Stimulated activated CD8-positive, alpha-beta memory T cell treated with anti-CD3 and anti-CD28 coated beads, Interleukin-2, amount 100 ng/mL, for 1 hour (primary cell): ENCODE data around the gene TTC39B.

ENCODE experiments used
- DNase-seq, 2 donors: peaks; one replicate each; pipeline ENCODE4 v3.0.0-alpha.2; 2020; ENCODE audit warnings: low read depth in 2 of 2

Gene TTC39B

DNA sequence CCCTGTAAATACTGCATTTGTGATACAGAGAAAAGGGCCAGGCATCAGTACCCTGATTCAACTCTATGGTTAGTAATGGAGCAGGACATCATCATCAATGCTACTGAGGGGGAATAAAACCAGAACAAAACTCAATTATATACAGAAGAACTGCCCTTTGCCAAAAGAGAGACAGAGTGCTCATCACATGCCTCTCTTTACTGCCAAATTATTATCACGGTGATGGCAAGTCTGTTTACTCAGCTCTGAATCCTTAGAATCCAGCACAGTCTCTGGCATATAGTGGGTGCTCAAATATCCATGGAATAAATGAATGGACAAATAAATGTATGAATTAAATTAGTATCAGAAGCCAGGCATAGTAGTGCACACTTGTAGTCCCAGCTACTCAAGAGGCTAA is 130.2 kb downstream of the TTC39B start:
- no peak for DNase-seq

GRCh38 chr9:15163931-15164330 is 143.1 kb downstream of the TTC39B start:
- DNase-seq, result no peak

- DNase-seq, result no peak
Observed at GRCh38 chr9:15161753-15162152, 145.3 kb downstream of the TTC39B start.

GRCh38 chr9:15160673-15161072 is 146.3 kb downstream of the TTC39B start:
- DNase-seq, result no peak

DNA sequence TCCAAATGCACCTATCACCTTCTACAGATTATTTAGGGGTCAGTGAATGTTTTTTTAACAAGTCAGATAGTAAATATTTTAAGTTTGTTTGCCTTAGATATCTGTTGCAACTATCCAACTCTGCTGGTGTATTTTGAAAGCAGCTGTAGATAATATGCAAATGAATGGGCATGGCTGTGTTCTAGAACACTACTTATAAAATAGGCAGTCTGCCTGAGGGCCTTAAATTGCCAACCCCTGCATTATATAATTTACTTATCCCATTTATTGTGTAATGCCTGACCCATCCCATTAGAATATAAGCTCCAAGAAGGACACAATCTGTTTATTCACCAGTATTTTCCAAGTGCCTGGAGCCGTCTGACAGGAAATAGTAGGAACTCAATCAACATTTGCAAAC is 149.0 kb downstream of the TTC39B start:
- no peak for DNase-seq

DNA sequence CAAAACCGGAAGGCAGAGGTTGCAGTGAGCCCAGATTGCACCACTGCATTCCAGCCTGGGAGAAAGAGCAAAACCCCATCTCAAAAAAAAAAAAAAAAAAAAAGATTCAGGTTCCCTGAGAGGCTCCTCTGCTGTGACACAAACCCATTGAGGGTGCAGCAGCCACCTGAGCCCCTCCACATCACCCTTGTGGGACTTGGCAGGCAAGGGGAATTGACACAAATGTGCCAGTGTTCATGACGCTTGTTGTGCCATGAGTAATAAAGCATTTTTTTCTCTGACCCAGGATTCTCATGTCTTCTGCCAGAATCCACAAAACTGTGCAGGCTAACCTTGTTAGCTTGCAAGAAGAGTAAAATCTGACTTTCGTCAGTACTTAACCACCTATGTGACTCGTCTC is 149.6 kb downstream of the TTC39B start:
- no peak for DNase-seq

GRCh38 chr9:15156241-15156640 is 150.8 kb downstream of the TTC39B start:
- DNase-seq, result no peak

DNA sequence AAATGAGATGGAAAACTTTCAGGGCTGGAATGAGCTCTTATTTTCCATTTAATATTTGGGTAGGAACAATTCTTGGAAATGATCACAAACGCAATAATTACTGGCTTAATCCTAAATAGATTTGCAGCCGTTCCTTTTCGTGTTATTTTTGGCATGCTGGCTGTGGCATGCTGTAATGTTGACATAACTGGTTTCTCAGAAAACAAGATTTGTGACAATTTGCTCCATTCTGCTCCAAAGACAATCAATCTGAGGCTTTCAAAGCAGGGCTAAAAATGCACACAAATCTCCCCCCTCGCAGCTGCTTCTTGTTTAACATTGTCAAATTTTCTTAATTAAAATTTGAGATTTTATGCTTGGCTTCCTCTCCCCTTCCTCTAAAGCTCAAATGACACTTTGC is 151.2 kb downstream of the TTC39B start:
- no peak for DNase-seq

DNA sequence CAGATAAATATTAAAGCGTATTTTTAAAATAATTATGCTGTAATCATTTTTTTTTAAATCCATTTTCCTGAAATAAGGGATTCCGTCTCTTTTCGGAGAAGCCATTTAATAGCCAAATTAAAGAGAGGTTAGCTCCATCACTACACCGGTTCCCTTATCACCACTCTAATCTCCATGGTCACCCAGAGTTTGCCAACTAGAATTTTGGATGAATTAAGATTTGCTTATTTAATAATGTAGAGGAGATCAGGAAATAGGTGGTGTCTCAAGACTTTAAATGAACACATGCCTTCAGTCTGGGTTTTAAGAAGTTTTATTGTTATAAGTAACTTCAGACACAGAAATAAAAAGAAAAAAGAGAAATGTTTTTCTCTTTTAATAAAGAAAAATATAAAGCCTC is 151.7 kb downstream of the TTC39B start:
- DNase-seq, result no peak

GRCh38 chr9:15154677-15155076 is 152.3 kb downstream of the TTC39B start:
- no peak for DNase-seq

GRCh38 chr9:15153961-15154360 is 153.1 kb downstream of the TTC39B start:
- no peak for DNase-seq

GRCh38 chr9:15150939-15151338 is 156.1 kb downstream of the TTC39B start:
- DNase-seq, result no peak

GRCh38 chr9:15149450-15149849 is 157.6 kb downstream of the TTC39B start:
- no peak for DNase-seq

DNA sequence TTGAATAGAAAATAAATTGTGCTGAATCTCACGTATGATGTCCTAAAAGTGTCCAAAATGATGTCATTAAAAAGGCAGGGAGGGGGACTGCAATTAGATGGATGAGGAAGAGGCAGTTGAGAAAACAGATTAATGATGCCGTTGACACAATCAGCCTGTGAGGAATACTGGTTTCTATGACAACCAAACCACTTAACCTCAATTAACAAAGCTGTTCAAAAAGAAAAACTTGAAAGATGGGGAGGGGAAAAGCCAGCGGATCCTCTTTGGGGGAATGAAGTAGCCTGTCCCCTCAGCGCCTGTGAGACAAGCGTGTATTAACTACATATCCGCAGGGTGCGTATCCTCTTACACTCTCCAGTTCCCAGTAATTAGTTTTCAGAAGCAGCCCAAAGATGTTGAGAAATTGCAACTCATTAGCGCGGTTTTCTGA is 160.7 kb downstream of the TTC39B start:
- no peak for DNase-seq

- no peak for DNase-seq
Observed at GRCh38 chr9:15144622-15145061, 162.4 kb downstream of the TTC39B start.

DNA sequence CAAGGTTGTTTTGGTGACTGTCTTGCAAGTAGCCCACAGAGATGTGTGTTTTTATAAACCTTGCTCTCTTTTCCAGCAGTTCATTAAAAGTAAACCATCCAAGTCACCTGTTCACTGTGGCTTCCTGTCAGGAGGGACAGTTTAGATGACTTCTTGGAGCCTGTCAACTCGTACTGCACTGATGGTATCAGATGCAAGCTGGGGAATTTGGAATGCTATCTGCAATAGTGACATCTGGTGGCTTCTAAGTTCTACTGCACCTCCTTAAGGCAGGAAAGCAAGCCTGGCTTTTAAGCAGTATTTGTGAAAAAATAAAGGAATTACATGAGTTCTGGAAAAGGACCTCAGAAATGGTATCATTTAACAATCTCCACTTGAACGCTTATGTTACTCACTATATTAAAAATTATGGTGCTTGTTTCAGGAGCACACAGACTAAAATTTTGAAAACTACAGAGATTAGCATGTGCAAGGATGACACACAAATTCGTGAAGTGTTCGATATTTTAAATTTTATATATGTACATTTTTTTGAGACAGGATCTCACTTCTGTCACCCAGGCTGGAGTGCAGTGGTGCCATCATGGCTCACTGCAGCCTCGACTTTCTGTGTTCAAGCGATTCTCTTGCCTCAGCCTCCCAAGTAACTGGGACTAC is 164.0 kb downstream of the TTC39B start:
- no peak for DNase-seq

GRCh38 chr9:15140051-15140450 is 167.0 kb downstream of the TTC39B start:
- DNase-seq, result no peak

DNA sequence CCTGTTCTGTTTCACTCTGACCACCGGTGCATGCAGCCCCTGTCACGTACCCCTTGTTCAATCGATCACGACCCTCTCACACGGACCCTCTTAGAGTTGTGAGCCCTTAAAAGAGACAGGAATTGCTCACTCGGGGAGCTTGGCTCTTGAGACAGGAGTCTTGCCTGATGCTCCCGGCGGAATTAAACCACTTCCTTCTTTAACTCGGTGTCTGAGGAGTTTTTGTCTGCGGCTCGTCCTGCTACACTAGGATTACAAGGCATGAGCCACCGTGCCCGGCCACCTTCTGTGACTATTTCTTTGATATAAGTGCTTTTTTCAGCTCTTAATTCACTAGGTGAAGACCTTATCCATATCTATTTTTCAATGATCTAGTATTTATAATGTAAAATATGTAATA is 167.5 kb downstream of the TTC39B start:
- DNase-seq, result no peak

DNA sequence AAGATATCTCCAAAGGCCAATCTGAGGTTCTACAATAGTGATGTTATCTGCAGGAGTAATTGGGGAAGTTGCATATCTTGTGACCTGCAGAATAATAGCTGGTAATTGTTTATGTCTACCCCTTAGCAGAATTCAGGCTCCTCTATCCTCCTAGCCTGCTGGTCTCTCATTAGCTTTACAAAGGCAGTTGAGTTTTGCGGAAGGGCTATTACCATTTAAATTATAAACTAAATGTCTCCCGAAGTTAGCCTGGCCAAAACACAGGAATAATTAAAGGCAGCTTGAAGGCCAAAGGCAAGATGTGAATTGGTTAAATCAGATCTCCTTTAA is 168.7 kb downstream of the TTC39B start:
- DNase-seq, result no peak

DNA sequence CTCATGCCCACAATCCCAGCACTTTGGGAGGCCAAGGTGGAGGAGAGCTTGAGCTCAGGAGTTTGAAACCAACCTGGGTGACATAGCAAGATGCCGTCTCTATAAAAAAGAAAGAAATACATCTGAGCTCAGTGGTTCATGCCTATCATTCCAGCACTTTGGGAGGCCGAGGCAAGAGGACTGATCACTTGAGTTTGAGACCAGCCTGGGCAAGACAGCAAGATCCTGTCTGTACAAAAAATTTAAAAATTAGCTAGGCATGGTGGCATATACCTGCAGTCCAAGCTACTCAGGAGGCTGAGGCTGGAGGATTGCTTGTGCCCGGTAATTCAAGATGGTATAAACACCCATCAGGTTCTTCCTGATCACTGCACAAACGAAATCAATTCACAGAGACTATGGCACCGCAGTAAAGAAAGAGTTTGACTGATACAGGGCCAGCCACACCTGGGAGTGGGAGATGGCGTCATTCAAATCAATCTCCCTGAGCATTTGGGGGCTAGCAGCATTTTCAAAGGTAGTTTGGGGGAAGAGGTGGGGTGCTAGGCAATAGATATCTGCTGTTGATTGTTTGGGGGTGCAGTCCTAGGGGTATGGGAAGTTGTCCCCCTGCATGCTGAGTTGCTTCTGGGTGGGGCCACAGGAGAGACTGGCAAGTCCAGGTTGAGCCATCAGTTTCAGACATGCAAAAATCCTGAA is 169.2 kb downstream of the TTC39B start:
- DNase-seq, result no peak

DNA sequence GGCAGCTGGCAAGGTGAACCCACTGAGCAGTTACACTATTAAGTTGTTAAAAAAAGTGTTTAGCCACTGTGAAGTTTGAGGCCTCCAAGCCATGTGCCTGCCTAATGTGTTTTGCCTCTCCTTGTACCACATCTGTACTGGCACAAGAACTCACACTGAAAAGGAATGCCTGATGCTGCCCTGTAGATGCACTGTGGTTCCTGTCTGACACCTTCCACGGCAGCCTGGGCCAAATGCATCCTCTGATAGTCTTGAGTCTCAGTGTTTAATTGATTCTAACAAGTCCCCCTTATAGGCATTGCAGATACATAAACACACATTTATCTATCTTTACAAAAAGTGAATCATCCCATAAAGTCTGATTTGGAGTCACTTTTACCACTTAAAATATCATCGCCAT is 169.9 kb downstream of the TTC39B start:
- DNase-seq, result no peak

DNA sequence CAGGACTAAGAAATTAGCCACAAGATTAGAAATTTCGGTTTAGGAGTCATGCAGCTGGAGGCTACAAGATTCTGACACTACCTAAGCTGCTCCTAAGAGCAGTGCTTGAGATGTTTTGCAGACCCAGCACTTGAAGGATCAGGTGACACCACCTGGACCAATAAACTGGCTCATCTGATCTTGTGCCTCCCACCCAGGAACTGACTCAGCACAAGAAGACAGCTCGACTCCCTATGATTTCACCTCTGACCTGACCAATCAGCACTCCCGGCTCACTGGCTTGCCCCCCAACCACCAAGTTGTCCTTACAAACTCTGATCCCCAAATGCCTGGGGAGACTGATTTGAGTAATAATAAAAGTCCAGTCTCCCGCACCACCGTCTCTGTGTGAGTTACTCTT is 170.4 kb downstream of the TTC39B start:
- no peak for DNase-seq

DNA sequence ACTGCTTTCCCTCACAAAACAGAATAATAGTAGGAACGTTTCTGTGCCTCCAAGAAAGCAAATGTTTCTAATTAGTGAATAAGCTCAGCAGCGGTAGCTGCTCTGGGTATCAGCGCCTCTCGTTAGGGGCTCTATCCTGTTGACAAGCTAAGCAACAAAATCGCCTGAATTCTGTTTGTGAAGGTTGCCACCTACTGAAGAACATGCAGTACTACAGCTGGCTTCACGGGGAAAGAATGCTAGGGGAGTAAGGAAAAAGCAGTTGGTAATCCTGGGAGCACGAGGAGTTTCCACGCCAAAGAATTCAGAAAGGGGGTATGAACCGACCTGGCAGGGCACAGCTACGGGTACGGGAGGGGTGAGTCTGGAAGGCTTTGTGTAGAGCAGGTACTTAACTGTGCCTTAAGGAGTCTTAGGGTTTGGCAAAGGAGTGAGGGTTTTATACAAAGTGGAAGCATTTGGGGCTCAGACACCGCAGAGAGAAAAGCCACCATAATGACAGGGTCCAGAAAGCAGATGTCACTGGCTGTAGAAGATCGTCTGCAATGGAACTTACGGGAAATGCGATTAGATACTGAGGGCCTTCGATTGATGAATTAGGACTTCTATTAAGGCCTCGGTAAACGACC is 171.7 kb downstream of the TTC39B start:
- DNase-seq, result peak in 1 of 2 donors; percentile 2
